HG03039 (cell line): Measurements from ENCODE around the gene IGSF9B.

ENCODE experiments used
- ATAC-seq: cut with Tn5 transposase; IDR thresholded peaks from one replicate; pipeline ENCODE4 v1.9.1; 2021; ENCODE audit warnings: mild to moderate bottlenecking, moderate library complexity; ENCODE audit not compliant: unreplicated experiment

Gene IGSF9B

DNA sequence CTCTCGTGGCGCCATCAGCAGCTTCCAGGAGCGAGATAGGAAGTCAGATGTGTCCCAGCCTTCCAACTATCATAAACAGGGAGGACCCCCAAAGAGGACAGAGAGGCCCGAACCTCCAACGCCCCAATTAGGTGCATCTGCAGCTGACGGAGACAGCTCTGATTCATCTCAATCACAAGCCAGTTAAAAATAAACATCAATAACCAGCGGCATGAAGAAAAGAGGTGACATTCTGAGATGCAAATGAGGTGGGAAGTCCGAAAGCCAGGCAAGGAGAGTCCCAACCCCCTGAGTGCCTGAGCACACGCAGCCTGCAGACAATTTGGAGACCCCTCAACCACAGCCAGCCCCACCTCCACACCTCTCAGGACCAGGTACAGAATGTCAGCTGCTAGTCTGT lies 28.1 kb upstream of the IGSF9B start:
- ATAC-seq: no peak

DNA sequence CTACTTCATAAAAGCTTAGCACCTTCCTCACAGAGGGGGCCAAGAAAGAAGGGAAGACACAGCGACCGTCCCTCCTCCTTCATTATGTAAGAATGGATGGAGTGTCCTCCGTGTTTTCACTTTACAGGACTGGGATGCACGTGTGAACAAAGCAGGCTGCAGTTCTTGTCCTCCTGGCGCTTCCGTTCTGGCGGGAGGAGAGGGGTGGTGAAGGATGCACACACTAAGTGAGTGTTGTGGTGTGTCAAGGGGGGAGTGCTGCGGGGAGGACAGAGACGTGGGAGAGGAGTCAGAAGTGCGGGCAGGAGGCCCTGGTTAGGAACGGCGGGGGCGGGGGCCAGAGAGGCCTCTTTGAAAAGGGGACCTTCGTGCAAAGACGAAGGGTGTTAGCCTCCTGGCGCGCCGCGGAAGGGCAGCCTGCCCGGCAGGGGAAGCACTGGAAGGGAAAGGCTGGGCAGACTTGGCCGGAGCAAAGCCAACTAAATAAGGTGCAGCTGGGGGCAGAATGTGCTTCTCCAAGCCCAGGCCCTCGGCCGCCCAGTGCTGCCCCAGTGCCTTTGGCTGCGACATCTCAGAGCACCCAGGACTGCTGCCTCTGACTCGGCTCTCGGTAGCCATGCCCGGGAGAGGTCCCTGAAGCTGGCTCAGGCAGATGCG lies 27.0 kb upstream of the IGSF9B start:
- ATAC-seq: no peak

DNA sequence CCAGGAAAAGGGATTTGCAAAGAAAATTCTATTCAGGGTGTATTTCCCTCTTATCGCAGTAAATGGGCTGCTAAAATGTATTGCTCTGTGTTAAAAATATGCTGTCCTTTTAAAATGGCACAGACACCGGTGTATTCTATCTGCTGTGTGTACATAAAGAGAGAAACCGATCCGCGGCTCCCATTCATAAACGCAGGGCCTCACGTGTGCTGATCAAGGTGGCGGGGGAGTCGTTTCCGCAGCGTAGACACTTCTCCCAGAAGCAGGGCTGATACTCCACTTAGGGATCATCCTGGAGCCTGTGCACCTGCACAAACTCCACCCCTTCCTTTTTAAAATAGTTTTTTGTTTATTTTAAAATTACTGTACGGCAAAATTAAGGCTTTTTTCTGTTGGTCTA lies 26.1 kb upstream of the IGSF9B start:
- ATAC-seq: no peak

DNA sequence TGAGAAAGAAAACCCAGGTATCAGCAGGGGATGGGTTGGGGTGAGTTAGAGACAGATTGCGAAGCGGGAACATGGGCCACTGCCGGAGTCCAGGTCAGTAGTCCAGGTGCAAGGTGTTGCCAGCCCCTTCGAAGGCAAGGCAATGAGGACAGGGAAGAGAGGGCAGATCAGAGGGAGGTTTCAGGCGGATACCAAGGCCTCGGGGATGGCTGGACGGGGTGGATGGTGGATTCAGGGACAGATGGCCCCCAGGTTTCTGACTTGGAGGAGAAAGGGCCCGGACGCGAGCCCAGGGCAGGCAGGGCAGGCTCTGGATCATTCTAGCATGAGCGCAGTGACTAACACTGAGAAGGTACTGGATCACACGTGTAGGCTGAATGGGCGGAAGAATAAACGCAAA lies 25.4 kb upstream of the IGSF9B start:
- no peak for ATAC-seq

DNA sequence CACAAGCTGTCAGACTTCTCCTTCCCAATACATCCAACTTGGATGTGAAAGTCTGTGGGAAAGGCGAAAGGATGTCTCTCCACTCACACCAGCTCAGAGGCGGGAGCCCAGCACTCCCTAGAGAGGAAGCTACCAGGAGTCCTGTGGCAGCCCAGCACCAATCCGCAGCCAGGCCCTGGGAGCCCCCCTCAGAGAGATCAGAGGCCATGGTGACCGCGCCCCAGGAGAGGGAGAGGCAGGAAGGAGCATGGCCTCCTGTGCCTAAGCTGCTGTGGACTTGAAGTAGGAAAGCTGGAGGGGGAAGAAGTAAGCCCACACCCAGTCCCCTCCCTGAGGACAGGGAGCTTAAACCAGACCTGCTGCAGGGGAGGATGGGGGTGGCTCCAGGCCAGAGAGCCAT lies 24.4 kb upstream of the IGSF9B start:
- ATAC-seq: no peak

DNA sequence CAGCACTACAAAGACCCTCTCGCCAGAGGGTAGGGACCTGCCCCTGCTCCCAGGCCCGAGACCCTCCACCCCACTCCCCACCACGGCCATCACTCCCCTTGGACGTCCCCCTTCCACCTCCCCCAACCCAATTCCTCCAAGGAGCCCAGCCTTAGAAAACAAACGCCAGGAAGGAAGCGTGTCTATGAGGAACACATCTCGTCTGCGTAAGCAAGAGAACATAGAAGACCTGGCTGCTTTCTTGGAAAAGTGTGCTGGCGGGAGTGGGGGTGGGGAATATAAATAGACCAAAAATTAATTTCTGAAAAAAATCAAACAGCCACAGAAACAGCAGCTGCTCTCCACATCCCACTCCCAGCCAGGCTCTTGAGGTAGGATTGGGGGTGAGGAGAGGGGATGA lies 23.9 kb upstream of the IGSF9B start:
- no peak for ATAC-seq

DNA sequence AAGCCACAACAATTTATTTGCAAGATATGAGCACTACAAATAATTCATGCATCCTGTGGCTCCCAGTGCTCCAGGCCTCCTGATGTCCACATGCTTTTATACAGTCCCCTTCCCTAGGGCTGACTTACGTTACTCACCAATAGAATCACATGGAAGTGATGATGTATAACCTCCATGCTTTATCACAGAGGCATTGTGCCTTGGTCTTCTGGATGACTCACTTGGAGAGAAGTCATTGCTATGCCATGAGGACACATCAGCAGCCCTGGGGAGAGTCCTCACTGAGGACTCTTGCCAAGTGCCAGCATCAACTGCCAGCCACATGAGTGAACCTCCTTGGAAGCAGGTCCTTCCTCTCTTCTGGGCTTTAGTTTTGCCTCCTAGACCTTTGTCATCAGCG lies 22.0 kb upstream of the IGSF9B start:
- no peak for ATAC-seq

DNA sequence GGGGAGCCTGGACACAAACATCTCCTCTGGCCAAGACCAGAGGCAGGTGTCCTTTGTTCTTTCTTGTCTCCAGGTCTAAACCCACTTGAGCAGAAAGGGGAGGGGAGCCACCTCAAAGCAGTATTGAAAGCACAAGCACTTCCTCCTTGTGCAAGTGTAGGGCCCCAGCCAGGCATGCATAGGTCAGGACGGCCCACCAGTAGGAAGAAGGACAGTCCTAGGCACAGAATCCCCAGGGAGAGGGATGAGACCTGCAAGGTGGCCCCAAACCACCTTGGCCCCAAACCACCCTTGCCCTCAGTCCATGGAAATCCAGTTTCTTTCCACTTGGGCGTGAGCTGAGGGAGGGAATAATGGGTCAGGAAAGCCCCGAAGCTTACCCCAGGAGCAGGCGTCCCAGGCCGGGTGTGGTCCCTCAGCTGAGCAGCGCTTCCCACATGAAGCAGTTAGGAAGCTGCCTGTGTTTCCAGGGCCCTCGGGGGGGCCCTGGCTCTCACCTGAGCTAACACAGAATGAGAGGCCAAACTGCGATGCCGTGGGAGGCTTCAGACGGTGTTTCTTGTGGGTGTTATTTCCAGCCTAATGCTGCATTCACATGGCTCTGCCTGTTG lies 20.4 kb upstream of the IGSF9B start:
- ATAC-seq: peak; percentile 95

DNA sequence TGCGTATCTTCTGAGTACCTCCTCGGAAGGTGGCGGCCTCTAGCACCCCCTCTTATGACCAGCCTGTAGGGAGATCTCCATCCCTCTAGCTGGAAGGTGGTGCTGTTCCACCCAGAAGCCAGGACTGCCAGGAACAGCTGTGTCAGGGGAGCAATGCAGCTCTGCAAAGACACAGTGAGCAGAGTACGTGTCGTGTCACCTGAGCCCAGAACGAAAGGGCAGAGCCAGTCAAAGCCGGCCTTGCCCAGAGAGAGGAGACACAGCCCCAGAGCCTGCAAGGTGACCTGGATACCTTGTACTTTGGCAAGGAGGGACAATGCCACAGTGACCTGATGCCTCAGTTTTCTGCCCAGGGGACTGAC lies 18.7 kb upstream of the IGSF9B start:
- no peak for ATAC-seq

DNA sequence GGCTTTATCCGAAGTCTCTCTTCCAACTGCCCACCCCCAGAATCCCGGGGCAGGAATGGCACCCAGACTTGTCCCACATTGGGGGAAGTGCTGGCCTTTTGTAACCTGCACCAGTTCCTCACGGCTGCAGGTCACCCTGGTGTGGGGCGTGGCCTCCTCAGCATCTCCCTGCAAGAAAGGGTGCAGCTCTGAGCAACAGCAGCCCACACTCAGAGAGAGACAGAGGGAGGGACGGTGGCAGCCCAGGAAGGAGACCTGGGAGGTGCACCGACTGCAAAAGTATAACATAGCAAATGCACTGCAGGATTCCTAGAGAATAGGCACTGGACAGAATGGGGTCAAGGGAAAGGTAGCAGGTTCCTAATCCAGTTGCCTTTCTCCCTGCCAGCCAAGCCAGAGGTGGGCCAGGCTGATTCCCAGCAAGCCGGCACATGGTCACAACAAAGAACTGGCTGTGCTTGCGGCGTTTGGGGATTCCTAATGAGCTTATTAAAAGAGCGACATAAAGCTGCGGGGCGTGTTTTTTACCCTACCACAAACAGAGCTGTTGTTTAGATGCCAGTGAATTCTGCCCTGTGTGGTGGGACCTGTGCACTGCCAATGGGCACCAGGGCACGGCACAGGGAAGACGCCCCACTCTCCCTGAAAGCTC lies 18.2 kb upstream of the IGSF9B start:
- no peak for ATAC-seq

DNA sequence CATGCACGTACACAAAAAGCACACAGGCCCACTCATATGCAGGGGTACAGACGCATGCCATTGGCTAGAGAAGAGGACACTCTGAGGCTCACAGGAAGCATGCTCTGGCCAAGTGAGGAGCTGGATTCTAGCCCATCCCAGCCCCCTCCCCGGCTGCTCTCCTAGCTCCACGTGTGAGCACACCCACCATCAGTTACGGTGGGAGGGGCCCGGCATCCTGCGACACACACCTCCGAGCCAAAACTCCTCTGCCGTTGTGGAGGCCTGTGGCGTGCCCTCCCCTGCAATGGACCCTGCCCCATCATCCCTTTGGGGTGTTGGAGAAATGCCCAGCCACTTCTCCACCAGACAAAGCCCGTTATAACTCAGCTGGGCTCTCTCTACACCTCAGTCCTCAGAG lies 15.1 kb upstream of the IGSF9B start:
- ATAC-seq: no peak

DNA sequence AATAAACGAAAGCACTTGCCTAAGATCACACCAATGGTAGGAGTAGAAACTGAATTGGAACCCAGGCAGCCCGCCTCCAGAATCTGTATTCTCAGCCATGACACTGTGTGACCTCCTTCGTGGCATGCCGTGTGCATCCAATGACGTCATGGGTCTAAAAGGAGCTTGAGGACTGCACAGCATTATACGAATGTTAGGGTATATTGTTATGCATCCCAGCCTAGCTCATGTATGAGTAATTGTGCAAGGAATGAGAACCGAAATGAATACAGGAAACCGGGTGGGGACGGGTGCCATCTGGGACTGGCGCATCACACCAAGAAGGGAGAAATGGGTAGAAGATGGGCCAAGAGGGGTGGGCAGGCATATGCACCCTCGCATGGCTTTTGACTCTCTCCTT lies 12.3 kb upstream of the IGSF9B start:
- no peak for ATAC-seq

DNA sequence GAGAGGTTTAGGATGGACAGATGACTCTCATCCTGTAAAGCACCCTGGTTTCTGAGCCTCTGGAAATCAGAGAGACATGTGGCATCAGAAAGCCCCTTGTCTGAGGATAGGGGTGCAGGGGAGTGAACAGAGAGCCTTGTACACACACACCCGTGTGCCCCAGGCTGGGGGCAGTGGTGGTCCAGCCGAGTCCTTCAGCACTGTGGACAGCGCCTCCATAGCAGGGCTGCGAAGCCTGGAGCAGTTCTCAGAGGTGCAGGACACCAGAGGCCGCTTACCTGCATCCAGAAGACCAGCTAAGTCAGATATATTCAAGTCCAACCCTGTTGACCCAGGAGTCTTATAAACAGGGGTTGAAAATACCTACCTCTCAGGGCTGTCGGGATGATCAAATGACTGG lies 11.5 kb upstream of the IGSF9B start:
- ATAC-seq: no peak

DNA sequence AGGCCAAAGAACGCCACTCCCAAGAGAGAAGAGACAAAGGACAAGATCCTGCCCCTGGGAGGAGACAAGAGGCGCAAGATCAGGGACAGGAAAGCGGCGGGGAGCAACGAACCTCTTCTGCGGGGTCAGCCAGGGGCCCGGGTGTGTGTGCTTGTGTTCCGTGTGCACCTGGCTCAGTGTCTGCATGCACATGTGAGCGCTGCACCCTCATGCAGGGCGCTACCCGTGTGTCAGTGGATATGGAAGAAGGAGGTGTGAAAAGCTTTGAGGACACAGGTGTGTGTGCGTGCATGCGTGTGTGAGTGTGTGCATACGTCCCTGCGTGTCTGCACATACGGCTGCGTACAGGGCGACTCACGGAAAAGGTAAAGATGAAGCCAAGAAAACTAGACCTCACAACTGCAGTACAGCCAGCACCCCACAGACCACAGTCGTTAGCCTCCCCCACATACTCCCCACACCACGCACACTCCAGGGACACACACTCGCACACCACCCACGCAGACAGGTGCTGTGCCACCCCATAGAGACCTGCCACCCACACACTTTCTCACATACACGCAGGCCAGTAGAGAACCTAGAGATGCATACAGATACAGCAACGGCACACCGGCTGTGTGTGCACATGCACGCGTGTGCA lies 11.0 kb upstream of the IGSF9B start:
- ATAC-seq: no peak

DNA sequence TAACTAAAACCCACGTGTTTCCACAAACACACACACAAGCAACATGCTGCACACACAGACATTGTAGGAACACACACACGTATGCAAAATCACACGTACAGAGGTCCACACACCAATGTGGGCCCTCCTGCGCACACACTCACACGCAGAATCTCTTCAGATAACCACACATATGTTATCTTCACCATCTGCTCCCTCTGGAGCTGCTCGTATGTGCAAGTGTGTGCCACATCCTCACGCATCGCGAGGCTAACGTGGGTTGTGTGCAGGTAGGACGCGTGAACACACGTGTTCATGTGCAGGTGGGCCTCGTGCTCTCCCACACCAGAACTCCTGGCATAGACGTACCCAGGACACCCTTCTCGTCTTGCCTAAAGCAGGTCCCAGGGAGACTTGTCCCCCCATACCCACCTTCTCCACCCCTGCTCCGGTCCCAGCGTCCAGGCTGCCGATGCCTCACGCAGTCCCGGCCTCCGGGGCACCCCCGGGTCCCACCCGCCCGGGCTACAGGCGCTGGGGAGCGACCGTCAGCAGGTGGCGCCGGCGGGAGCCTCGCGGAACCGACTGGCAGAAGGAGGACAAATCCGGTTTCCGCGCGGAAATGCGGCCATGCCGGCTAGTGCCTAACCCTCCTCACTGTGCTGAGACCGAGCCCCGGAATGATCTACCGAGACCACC lies 10.3 kb upstream of the IGSF9B start:
- ATAC-seq: no peak

DNA sequence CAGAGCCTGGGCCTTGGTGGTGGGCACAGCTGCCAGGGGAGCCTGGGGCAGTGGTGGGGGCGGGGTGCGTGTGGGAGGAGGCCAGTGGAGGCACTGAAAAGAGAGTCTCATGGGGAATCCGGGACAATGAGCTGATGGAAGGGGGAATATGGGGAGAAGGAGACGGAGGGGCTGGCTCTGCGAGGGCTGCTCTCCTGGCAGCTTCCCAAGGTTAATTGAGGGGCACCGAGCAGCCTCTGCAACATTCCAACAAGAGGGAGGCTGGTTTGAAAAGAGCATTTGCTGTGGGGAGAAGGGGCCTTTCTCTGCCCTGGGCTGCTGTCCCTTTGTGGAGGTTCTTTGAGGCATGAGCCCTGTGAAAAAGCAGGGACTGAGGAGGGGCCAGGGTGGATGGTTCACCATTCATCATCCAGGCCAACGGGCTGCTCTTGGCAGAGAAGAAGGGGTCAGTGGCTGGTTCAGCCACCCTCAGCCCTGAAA lies 9.4 kb upstream of the IGSF9B start:
- no peak for ATAC-seq

DNA sequence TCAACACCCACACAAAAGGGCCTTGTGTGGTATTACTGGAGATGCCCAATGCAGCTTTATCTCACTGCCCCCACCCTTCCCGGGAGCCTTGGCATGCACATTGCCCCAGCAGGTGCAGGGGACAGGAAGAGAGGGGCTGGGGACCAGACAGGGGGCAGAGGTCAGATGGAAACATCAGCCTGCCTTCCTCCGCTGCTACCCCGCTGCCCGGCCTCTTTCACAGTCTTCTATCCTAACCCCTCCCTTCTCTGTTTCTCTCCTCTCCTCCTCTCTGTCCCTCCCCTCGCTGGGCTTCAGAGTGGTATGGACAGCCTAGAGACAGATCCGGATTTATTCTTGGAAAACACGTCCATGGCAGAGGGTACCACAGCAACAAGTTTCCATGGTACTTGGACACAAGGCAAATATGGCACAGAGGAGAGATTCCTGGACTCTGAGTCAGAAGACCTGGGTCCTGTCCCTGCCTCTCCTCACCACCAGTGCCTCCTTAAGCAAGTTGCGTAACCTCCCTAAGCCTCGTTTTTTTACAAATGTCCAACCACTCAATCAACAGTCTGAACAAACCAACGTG lies 8.3 kb upstream of the IGSF9B start:
- ATAC-seq: no peak

DNA sequence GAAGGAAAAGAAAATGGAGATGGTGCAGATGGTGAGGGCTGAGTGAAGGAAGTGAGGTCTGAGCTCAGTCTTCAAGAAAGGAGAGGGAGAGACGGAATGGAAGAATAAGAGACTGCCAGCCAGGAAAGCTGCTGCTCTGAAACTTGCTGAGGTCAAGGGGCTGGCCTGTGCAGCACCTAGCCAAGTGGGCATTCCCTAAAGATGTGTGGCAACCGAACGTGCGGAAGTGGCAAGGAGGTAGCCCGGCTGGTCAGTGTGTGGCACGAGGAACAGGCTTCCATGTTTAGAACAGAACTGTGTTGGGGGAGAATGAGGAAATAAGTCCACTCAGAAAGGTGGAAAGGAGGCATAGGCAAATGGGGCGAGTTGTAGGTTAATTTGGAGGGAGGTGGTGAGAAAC lies 7.6 kb upstream of the IGSF9B start:
- no peak for ATAC-seq

DNA sequence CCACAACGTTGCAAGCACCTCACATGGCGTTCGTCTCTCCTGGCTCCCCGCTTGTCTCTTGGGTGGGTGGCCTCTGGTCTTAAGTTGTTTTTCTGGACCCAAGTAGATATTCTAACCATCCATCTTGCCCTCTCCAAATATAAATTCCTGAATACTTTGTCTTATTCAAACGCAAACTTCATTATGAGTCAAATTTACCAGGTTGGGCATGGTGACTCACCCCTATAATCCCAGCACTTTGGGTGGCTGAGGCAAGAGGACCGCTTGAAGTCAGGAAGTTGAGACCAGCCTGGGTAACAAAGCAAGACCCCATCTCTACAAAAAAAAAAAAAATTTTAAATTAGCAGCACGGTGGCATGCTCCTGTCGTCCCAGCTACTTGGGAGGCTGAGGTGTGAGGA lies 5.1 kb upstream of the IGSF9B start:
- ATAC-seq: no peak

DNA sequence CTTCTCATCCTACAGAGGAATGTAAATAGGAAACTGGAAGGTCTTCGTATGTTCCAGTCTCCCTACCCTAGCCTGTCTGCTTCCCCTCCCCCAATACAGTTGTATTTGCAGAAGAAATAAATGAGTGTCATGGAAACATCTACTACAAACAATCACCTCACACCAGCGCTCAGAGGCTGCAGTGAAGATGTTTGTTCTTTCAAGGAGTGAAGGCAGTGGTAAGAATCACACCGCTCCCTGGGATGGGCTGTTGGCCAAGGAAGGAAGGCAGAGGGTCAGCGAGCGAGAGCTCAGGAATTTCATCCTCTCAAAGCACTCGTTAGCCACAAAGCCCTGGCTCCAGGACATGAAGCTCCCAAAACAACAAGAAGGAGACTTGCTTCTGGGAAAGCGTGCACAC lies 1.1 kb upstream of the IGSF9B start:
- no peak for ATAC-seq

DNA sequence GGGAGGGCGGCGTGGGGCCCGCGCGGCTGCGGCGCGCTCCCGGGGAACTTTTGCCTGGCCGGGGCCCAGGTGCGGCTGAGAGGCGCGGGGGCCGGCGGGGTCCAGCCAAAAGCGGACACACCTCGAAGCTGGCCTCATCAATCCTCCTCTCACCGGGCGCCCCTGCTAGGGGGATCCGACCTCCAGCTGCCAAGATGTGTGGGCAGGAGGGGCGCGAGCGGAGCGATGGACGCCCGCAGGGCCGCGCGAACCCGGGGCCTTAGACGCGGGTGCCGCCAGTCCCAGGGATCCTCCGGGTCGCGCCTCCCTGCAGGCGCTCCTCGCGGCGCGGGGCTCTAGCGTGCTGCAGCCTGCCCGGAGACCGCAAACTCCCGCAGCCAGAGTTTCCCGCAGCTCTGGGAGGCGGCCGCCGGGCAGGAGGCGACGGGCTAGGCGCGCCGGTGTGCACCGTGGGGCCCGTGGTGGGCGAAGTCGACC lies 785 bp downstream of the IGSF9B start:
- no peak for ATAC-seq
